MCF 10A (cell line): ENCODE results near the gene UNC79. TPM values are rescaled to one million over a fixed set of nuclear protein-coding genes. Genes with fewer than 3 reads are reported as not detected.

Source experiments
- BruUV-seq: library from RNA; stranded (reverse); fragments of 400-500 nt; replicated peaks from 2 replicates; lab custom pipeline; 2021; lab: Mats Ljungman, UMichigan
- CTCF ChIA-PET: fragments of 300-600 bp; sonication (Branson Sonifier 250); formaldehyde crosslinking; extraction: SDS; loops from one replicate; lab custom pipeline; 2021; ENCODE audit warnings: antibody characterized with exemption, inconsistent platforms; lab: Yijun Ruan, JAX
- POLR2A ChIA-PET: fragments of 300-600, 350-650 bp; sonication (Branson Sonifier 250); formaldehyde crosslinking; extraction: SDS; loops from one replicate; lab custom pipeline; 2020; ENCODE audit warnings: antibody characterized with exemption, inconsistent platforms; lab: Yijun Ruan, JAX
- DNase-seq: peaks from one replicate; pipeline ENCODE4 v3.0.0-alpha.2; 2018; ENCODE audit not compliant: unreplicated experiment
- H3K27ac Mint-ChIP-seq: one replicate; pipeline ENCODE4 v1.8.0; 2022; ENCODE audit warnings: mild to moderate bottlenecking, low read depth, mixed read lengths; ENCODE audit not compliant: unreplicated experiment
- H3K27me3 Mint-ChIP-seq: one replicate; pipeline ENCODE4 v1.8.0; 2022; ENCODE audit warnings: mixed read lengths; ENCODE audit not compliant: insufficient read depth, unreplicated experiment
- H3K36me3 Mint-ChIP-seq: one replicate; pipeline ENCODE4 v1.8.0; 2022; ENCODE audit warnings: mild to moderate bottlenecking, moderate library complexity, mixed read lengths; ENCODE audit not compliant: insufficient read depth, unreplicated experiment
- H3K4me1 Mint-ChIP-seq: one replicate; pipeline ENCODE4 v1.8.0; 2022; ENCODE audit warnings: mixed read lengths; ENCODE audit not compliant: insufficient read depth, unreplicated experiment
- H3K4me3 Mint-ChIP-seq: one replicate; pipeline ENCODE4 v1.8.0; 2022; ENCODE audit warnings: mild to moderate bottlenecking, moderate library complexity, mixed read lengths; ENCODE audit not compliant: unreplicated experiment
- H3K9me3 Mint-ChIP-seq: one replicate; pipeline ENCODE4 v1.8.0; 2022; ENCODE audit warnings: mixed read lengths; ENCODE audit not compliant: unreplicated experiment
- intact Hi-C: fragments of 100-400 bp; cut with micrococcal nuclease; formaldehyde crosslinking; loops from 2 replicates; pipeline ENCODE4 v1.14.1; 2022
- total RNA-seq: library from RNA; stranded (reverse); gene quantifications from 2 replicates; pipeline ENCODE4 v1.2.3, GENCODE V29; 2022
- TF ChIP-seq, protein P1 (sequence below): fragments of 200-600 bp; IDR thresholded peaks from one replicate; pipeline ENCODE4 v1.8.0; 2022; ENCODE audit warnings: antibody characterized with exemption, mild to moderate bottlenecking; ENCODE audit not compliant: unreplicated experiment

UNC79 gene
- total RNA-seq, 1 experiment from 2014 or later, result 0.05 TPM

DNA sequence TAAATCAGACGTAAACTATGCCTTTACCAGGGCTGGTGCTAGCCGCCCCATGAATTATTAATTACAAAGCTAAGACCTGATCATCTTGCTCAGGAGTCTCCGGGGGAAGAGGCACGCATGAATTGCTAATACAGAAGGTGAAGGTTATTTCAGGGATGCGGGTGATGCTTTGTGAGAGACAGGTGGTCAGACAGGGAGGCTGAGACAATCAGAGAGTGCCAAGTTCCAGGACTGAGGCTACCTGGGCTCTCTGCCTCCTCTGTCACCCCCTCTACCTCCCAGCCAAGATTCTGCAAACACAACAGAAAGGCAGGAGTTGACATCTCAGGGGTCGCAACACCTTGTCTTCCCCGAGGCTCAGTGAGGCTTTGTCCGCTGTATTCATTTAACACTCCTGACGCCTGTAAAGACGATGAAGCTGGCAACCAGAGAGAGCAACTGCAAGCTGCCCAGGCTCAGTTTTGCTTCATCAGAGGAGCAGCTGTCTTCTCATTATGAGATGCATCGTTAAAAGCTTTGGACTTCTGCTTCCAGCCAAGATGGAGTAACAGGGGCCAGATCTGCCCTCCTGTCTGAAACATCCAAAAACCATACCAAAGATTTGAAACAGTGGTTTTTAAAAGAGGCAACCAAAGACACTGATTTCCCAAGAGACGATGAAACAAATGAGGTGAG is 311.0 kb downstream of the UNC79 start:
- Mint-ChIP-seq H3K36me3 (peaks cover 2% of the 10 kb centered on the region), H3K4me1 (no peaks in the 10 kb centered on the region), H3K27ac (no peak overlapping the region), H3K4me3 (no peak overlapping the region), H3K9me3 (no peaks in the 10 kb centered on the region), H3K27me3 (peaks cover 31% of the 10 kb centered on the region)
- intact Hi-C loops, result no loop called here
- BruUV-seq, result no TSS peak
- no peak for DNase-seq
- ChIA-PET POLR2A (no interaction called here), CTCF (no interaction called here)
- TF ChIP-seq, protein P1, sequence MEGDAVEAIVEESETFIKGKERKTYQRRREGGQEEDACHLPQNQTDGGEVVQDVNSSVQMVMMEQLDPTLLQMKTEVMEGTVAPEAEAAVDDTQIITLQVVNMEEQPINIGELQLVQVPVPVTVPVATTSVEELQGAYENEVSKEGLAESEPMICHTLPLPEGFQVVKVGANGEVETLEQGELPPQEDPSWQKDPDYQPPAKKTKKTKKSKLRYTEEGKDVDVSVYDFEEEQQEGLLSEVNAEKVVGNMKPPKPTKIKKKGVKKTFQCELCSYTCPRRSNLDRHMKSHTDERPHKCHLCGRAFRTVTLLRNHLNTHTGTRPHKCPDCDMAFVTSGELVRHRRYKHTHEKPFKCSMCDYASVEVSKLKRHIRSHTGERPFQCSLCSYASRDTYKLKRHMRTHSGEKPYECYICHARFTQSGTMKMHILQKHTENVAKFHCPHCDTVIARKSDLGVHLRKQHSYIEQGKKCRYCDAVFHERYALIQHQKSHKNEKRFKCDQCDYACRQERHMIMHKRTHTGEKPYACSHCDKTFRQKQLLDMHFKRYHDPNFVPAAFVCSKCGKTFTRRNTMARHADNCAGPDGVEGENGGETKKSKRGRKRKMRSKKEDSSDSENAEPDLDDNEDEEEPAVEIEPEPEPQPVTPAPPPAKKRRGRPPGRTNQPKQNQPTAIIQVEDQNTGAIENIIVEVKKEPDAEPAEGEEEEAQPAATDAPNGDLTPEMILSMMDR, result no peak

DNA sequence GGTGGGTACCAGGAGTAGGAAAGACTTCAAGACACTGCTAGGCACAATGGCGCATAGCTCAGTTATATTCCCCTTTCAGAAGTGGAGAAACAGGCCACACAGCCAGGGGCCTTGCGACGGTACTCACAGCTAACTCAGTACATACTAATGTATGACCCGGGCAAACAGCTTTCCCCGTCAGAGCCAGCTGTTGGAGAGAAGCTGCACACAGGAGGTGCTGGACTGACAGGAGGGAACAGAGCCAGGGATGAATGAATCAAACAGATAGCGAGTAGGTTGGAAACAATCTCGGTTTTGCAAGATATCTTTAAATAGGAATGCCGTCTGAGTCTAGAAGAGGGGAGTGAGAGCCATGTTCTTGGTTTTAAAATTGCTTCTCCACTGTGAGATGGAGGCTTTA is 312.0 kb downstream of the UNC79 start:
- Mint-ChIP-seq H3K36me3 (peaks cover 5% of the 10 kb centered on the region), H3K27ac (no peak overlapping the region), H3K27me3 (peaks cover 30% of the 10 kb centered on the region), H3K4me1 (no peaks in the 10 kb centered on the region), H3K9me3 (peaks cover 4% of the 10 kb centered on the region), H3K4me3 (no peak overlapping the region)
- BruUV-seq, result no TSS peak
- CTCF ChIA-PET, result interaction anchor here (0.5 kb wide), 1 partner anchor 570 kb away, joined by 4 read pairs; no protein-coding TSS in a partner anchor
- TF ChIP-seq, protein P1, result no peak
- DNase-seq, result no peak
- POLR2A ChIA-PET, result no interaction called here
- intact Hi-C loops, result no loop called here

DNA sequence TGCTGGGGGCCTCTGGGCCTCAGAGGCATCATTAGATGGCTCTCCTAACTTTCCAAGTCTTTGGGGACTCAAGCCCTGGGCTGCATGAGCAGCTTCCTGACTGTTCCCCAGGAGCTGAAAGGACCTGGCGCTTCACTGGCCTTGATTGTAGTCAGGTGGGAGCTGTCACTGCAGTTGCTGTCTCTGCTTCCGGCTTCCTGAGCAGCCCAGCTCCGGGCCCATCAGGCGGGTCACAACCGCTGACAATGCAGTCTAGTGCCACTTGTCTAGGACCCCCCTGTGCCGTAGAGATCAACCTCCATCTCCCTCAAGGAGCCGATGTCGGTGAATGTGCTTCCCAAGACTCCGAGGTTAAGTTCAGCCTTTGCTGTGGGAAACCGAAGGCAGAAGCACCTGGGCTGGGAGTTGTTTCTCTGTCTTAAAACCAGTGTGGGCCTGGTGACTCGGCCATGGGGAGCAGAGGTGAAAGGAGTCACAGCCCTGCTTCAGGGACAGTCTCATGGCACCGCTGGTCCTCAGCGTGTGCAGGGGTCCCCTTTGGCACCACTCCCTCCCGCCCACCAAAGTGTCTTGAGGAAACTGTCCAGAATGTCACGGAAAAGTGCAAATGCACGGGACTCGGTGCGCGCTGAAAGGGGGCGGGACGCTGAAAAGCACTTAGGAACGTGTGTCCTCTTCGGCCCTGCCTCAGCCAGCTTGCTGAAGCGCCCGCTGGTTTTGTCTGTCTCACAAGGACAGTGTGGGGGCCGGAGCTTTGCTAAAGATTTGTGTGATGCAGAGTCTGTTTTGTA is 312.7 kb downstream of the UNC79 start:
- H3K36me3 Mint-ChIP-seq, result peaks cover 5% of the 10 kb centered on the region

DNA sequence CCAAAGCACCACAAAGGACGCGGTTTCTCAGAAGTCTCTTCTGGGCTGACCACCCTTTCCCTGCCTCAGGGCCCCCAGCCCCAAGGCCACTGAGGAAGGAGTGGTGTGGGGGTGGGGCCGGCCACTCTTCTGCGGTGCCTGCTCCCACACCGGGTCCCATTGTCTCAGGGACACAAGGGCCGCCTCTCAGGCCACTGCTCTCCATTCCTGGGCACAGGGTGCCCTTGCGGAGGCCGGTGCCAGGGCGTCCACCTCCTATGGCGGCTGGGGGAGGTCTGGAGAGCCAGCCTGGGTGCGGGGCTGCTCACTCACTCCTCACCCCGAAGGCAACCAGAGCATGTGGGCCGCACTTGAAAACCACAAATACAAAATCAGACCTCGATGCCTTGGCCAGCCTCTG is 313.4 kb downstream of the UNC79 start:
- no peak for DNase-seq
- H3K4me3 Mint-ChIP-seq, result no peak overlapping the region
- H3K4me1 Mint-ChIP-seq, result no peaks in the 10 kb centered on the region
- peaks cover 15% of the 10 kb centered on the region for H3K27me3 Mint-ChIP-seq
- H3K36me3 Mint-ChIP-seq, result peaks cover 5% of the 10 kb centered on the region
- ChIA-PET CTCF (no interaction called here), POLR2A (no interaction called here)
- TF ChIP-seq, protein P1, result no peak
- H3K9me3 Mint-ChIP-seq, result peaks cover 8% of the 10 kb centered on the region
- no peak overlapping the region for H3K27ac Mint-ChIP-seq
- BruUV-seq, result no TSS peak
- intact Hi-C loops, result no loop called here

More for the DNA sequence above, 312.7 kb downstream of the UNC79 start:
- no peak for DNase-seq
- ChIA-PET CTCF (no interaction called here), POLR2A (no interaction called here)
- Mint-ChIP-seq H3K4me3 (no peak overlapping the region), H3K27me3 (peaks cover 23% of the 10 kb centered on the region), H3K9me3 (peaks cover 8% of the 10 kb centered on the region), H3K27ac (no peak overlapping the region), H3K4me1 (no peaks in the 10 kb centered on the region)
- no TSS peak for BruUV-seq
- intact Hi-C loops, result no loop called here
- TF ChIP-seq, protein P1, result no peak
